Measurements from ENCODE around the gene AP3B1.

AP3B1 gene

GRCh38 chr5:78008356-78008967 is 286.0 kb downstream of the AP3B1 start:
- H3K4me3 ChIP-seq (ENCODE audit: control insufficient read depth, low read depth, low read length), result no peak overlapping the region
- peak; percentile 93 for TF ChIP-seq CTCF (conservative IDR thresholded peaks at IDR 0.05; ENCODE audit: control insufficient read depth, insufficient read depth, low read depth, low read length)
- DNase-seq (ENCODE audit: low read depth), result peak; percentile 60

DNA sequence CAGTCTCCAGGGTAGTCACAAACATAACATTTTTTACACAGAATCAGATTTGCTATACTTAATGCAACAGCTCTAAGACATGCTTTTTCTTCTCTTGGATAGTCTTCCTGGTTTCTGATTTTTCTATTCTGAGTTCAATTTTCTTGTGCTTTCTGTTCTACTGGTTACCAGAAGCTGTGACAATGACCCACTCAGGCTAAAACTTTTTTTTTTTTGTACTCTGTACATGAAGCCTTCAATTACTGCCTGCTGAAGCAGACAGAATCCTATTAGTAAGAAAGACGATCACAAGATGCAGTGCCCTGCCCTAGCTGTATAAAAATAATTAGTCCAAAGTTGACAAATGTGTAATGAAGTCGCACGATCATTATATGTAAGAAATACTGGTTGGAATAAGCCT is 287.3 kb downstream of the AP3B1 start:
- H3K4me3 ChIP-seq (ENCODE audit: control insufficient read depth, low read depth, low read length), result no peak overlapping the region
- TF ChIP-seq CTCF (conservative IDR thresholded peaks at IDR 0.05; ENCODE audit: control insufficient read depth, insufficient read depth, low read depth, low read length), result no peak
- DNase-seq (ENCODE audit: low read depth), result no peak

- no peak for DNase-seq (ENCODE audit: low read depth)
- no peak overlapping the region for H3K4me3 ChIP-seq (ENCODE audit: control insufficient read depth, low read depth, low read length)
- no peak for TF ChIP-seq CTCF (conservative IDR thresholded peaks at IDR 0.05; ENCODE audit: control insufficient read depth, insufficient read depth, low read depth, low read length)
These were observed 288.0 kb downstream of the AP3B1 start for GRCh38 chr5:78006449-78006848.

DNA sequence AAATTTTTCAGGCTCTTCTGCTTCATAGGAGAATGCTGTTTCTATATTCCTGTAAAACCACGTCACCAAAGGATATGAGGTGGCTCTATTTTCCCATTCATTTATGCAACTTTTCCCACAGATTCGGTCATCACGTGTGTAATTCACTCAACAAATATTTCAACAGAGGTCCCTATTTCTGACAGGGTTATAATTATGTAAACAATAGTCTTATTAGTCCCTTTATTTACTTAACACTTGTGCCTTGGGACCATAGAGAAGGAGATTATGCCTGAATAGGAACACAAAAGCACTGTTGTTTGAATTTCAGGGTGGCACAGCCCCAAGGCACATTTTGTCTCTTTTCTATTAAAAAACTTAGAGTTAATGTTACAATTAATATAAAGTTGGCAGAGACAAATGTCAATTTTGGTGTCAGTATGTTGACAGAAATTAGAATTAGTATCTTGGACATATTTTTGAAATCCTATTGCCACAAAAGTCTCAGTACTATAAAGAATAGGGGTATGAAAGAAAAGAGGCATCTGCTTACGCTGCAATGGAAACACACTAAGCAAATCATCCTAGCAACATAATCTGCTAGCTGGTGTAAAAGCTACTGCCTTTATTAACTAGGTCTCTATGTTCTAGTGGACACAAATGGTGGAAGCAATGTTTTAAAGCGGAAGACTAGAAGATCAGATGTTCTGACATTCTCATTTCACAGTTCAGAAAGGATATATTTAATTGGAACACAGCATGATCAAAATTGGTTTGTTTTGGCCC is 289.3 kb downstream of the AP3B1 start:
- no peak overlapping the region for H3K4me3 ChIP-seq (ENCODE audit: control insufficient read depth, low read depth, low read length)
- TF ChIP-seq CTCF (conservative IDR thresholded peaks at IDR 0.05; ENCODE audit: control insufficient read depth, insufficient read depth, low read depth, low read length), result no peak

DNA sequence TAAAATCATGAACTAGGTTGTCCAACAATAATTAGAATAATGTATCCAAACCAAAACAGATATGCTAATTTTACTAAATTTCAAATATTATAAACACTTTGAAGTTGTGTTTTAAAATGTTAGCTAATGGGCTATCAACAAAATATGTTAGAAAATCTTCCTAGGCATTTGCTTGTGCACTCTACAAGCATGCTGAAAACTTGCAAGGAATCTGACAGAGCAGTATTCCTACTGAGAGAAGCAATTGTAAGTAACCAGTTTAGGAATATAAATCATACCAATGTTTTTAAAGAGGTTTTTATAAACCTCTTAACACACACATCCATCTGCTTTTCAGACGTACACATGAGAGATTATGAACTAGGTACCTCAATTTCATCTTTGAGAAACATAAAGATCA is 289.9 kb downstream of the AP3B1 start:
- no peak overlapping the region for H3K4me3 ChIP-seq (ENCODE audit: control insufficient read depth, low read depth, low read length)
- no peak for DNase-seq (ENCODE audit: low read depth)
- no peak for TF ChIP-seq CTCF (conservative IDR thresholded peaks at IDR 0.05; ENCODE audit: control insufficient read depth, insufficient read depth, low read depth, low read length)

More for the DNA sequence above, 289.3 kb downstream of the AP3B1 start:
- peak; percentile 72 for DNase-seq (ENCODE audit: low read depth)

GRCh38 chr5:78003919-78004318 is 290.6 kb downstream of the AP3B1 start:
- H3K4me3 ChIP-seq (ENCODE audit: control insufficient read depth, low read depth, low read length), result no peak overlapping the region
- no peak for TF ChIP-seq CTCF (conservative IDR thresholded peaks at IDR 0.05; ENCODE audit: control insufficient read depth, insufficient read depth, low read depth, low read length)
- peak; percentile 15 for DNase-seq (ENCODE audit: low read depth)

Data from fibroblast of mammary gland (primary cell).